T-helper 2 cell treated with Interferon-gamma antibody and Interleukin-4, amounts not matched to agents 5 μg/mL and 100 μg/mL, for 36 hours (primary cell): Measurements from ENCODE around the gene VMP1.
"Not testable (repeated sequence)": the region's sequence is repeated elsewhere in the genome, so short reads cannot be mapped to it uniquely, and the experiment has no call there.

Experiments used
- DNase-seq: peaks from one replicate; pipeline ENCODE4 v3.0.0; 2021; ENCODE audit warnings: low spot score
- H3K27ac Mint-ChIP-seq: one replicate; pipeline ENCODE4 v1.8.0; 2021; ENCODE audit warnings: mild to moderate bottlenecking, mixed read lengths
- H3K27me3 Mint-ChIP-seq: one replicate; pipeline ENCODE4 v1.8.0; 2021; ENCODE audit warnings: low read depth, mixed read lengths
- H3K36me3 Mint-ChIP-seq: one replicate; pipeline ENCODE4 v1.8.0; 2021; ENCODE audit warnings: low read depth, mixed read lengths
- H3K4me1 Mint-ChIP-seq: one replicate; pipeline ENCODE4 v1.8.0; 2021; ENCODE audit warnings: low read depth, mixed read lengths
- H3K4me3 Mint-ChIP-seq: one replicate; pipeline ENCODE4 v1.8.0; 2022; ENCODE audit warnings: mild to moderate bottlenecking, moderate library complexity, mixed read lengths
- H3K9me3 Mint-ChIP-seq: one replicate; pipeline ENCODE4 v1.8.0; 2021; ENCODE audit warnings: mixed read lengths

Gene VMP1

DNA sequence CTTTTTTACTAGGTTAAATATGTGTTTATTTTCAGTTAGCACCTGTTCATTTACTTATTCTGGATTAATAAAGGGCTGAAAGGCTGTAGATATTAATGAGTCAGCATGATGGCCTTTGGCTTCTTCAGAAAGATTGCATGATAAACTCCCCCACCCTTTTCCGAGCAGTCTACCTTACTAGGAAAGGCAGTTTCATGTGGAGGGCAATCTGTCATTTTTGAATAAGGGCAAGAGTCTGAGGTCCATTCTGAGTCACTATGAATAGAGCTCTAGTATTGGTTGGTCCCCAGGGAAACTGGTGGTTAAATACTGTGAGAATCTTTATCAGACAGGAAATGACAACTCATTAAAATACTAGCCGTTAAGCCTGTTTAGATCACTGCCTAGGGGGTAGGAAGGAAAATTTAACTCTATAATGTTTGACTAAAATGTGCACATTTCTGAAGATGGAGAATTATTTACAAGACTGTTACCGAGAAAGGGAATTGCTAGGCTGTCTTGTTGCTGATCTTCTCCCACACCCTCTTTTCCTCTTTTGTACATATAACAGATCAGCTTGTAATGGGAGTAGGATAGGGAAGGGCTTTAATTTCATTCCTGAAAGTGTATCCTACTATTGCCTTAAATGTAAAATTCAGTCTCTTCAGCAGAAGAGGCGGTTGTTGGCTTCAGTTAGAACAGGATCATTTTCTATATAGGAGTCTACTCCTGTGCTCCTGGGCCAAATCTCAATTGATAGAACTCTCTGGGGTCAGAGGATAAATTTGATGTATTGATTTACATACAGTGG is 122.0 kb downstream of the VMP1 start:
- Mint-ChIP-seq H3K4me3 (peak overlapping the region; percentile 86), H3K9me3 (no peaks in the 10 kb centered on the region), H3K36me3 (peaks cover 27% of the 10 kb centered on the region), H3K4me1 (peaks cover 67% of the 10 kb centered on the region), H3K27me3 (no peaks in the 10 kb centered on the region), H3K27ac (peak overlapping the region; percentile 96)
- DNase-seq, result peak; percentile 82

DNA sequence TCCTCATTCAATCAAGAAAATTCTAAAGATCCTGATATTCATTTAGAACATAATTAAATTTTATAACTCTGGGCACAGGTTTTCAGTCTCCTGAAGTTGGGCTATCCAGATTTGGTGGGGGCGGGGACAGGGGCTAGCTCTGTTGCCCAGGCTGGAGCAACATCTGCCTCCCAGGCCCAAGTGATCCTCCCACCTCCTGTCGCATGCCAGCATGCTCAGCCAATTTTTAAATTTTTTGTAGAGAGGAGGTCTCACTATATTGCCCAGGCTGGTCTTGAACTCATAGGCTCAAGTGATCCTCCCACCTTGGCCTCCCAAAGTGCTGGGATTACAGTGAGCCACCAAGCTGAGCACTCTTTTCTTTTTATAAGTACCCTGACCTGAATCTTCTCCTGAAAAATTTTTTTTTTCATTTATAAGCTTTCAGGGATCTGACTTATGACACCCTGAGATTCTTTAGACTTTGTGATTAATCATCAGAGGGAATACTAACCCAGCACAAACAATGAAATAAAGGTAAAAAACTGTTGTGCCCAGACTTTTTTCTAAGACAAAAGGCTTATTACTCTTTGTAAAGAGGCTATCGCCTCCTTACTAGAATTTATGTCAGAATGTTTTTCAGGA is 122.7 kb downstream of the VMP1 start:
- H3K4me1 Mint-ChIP-seq, result peaks cover 67% of the 10 kb centered on the region
- DNase-seq, result no peak

DNA sequence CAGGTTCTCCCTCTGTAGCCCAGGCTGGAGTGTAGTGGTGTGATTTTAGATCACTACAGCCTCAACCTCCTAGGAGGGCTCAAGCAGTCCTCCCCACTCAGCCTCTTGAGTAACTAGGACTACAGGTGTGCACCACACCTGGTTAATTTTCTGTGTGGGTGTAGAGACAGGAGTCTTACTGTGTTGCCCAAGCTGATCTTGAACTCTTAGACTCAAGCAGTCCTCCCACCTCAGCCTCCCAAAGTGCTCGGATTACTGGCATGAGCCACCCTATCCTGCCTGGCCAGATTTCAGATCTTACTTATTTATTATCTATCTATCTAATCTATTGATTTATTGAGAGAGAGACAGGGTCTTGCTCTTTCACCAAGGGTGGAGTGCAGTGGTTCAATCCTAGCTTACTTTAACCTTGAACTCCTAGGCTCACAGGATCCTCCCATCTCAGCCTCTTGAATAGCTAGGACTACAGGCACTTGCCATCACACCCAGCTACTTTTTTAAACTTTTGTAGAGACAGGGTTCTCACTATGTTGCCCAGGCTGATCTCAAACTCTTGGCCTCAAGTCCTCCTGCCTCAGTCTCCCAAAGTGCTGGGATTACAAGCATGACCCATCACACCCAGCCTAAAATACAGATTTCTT is 123.5 kb downstream of the VMP1 start:
- Mint-ChIP-seq H3K4me1 (peaks cover 60% of the 10 kb centered on the region), H3K9me3 (no peaks in the 10 kb centered on the region), H3K27ac (peak overlapping the region; percentile 96), H3K27me3 (no peaks in the 10 kb centered on the region), H3K4me3 (peak overlapping the region; percentile 75), H3K36me3 (peaks cover 22% of the 10 kb centered on the region)
- no peak for DNase-seq

More for the DNA sequence above, 122.7 kb downstream of the VMP1 start:
- peak overlapping the region; percentile 86 for H3K4me3 Mint-ChIP-seq
- H3K9me3 Mint-ChIP-seq, result no peaks in the 10 kb centered on the region
- peak overlapping the region; percentile 96 for H3K27ac Mint-ChIP-seq
- H3K27me3 Mint-ChIP-seq, result no peaks in the 10 kb centered on the region
- peaks cover 27% of the 10 kb centered on the region for H3K36me3 Mint-ChIP-seq

DNA sequence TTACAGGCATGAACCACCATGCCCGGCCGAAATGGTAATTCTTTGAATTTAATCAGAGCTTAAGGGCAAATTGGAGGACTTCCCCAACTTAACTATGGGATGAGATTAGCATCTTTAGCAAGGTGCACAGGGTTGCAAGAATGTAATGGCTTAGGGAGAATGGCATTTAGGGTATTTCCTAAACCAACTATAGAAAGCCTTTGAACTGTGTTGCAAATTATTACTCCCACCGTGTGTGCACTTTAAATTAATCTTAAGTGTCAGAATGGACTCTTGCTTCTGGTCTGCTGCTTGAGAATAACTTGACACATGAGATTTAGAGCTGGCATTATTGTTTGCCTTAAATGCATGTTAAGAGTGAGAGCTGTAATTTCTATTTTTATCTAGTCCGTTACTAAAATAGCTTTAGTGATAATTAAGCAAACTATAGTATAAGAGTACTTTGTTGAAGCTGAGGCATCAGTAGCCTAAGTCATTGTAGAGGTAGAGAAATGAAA is 125.5 kb downstream of the VMP1 start:
- no peaks in the 10 kb centered on the region for H3K9me3 Mint-ChIP-seq
- peaks cover 15% of the 10 kb centered on the region for H3K36me3 Mint-ChIP-seq
- no peak for DNase-seq
- H3K4me3 Mint-ChIP-seq, result peak overlapping the region; percentile 25
- no peaks in the 10 kb centered on the region for H3K27me3 Mint-ChIP-seq
- peaks cover 52% of the 10 kb centered on the region for H3K4me1 Mint-ChIP-seq
- H3K27ac Mint-ChIP-seq, result peak overlapping the region; percentile 76

DNA sequence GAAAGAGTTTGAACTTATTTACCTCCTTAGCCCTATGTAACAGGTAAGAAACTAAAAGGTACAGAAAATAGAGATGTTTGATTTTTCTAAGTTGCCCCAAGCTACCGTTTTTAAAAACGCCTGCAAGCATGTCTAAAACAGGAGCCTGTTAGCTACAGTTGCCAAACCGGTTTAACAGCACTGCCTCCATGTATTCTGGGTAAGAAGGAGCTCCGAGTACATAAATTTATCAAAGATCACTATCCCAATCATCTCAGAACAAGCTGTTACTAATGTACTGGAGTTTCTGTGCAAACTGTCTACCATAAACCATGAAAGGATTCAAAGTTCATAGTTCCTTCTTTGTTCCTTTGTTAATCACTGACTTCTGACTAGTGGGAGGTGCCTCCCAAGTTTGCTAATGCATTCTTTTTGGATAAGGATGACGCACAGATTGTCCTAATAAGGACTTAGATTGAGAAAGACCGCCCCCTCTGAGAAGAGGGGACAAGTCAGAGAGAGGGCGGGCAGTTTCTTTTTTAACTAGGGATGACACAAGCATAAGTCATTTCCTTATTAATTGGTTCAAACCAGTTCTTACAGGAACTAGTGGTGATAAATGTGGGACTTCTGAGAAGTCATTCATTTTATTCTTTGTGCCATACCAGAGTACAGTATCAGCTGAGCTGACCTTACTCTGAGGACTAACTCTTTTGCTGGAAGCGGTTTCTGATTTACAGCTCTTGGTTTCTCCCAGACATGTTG is 130.0 kb downstream of the VMP1 start:
- peaks cover 57% of the 10 kb centered on the region for H3K36me3 Mint-ChIP-seq
- peak overlapping the region; percentile 99 for H3K4me3 Mint-ChIP-seq

DNA sequence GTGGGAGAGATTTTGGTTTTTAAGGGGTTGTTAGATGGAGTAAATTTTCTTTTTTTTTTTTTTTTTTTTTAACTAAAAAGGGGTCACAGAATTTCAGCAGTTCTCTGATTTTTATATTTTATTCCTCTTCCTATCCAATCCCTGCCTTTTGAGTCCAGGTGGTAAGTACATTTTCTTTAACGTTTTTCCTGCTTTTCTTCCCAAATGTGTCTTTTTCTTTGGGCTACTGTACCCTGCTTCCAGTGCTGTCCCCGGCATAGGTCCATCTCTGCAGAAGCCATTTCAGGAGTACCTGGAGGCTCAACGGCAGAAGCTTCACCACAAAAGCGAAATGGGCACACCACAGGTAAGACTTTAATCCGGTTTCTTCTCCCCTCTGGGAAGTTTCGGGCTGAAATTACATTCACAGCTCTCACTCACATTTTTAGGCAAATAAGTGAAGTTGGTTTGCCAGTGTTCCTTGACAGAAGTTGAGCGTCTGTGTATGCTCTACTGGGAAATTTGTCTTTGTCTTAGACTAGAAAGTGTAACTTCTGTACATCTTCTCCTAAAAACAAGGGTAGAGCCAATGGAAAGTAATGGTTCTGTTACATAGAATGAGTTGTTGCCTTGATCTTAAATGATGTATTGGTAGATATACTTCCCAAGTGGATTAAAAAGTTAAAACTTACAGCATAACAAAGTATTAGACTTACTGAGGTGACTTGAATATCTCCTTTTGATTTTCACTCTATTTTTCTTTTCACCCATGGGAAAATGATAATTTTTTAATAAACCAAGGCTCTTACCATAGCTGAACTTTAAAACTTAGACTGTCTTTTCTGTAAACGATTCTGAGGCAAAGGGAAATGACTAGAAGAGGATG is 130.8 kb downstream of the VMP1 start:
- Mint-ChIP-seq H3K9me3 (no peaks in the 10 kb centered on the region), H3K36me3 (peaks cover 60% of the 10 kb centered on the region), H3K4me1 (peaks cover 30% of the 10 kb centered on the region), H3K27me3 (peaks cover 7% of the 10 kb centered on the region), H3K4me3 (peak overlapping the region; percentile 99), H3K27ac (peak overlapping the region; percentile 99)
- peak; percentile 44 for DNase-seq

More for the DNA sequence above, 130.0 kb downstream of the VMP1 start:
- H3K27me3 Mint-ChIP-seq, result peaks cover 7% of the 10 kb centered on the region
- H3K4me1 Mint-ChIP-seq, result peaks cover 29% of the 10 kb centered on the region
- H3K9me3 Mint-ChIP-seq, result no peaks in the 10 kb centered on the region
- peak; percentile 83 for DNase-seq
- H3K27ac Mint-ChIP-seq, result peak overlapping the region; percentile 99

DNA sequence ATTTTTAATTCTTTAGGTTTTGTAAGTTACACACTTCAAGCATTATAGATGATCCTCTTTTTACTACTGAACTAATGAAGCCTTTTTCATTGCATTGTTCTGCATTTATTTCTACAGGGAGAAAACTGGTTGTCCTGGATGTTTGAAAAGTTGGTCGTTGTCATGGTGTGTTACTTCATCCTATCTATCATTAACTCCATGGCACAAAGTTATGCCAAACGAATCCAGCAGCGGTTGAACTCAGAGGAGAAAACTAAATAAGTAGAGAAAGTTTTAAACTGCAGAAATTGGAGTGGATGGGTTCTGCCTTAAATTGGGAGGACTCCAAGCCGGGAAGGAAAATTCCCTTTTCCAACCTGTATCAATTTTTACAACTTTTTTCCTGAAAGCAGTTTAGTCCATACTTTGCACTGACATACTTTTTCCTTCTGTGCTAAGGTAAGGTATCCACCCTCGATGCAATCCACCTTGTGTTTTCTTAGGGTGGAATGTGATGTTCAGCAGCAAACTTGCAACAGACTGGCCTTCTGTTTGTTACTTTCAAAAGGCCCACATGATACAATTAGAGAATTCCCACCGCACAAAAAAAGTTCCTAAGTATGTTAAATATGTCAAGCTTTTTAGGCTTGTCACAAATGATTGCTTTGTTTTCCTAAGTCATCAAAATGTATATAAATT is 132.3 kb downstream of the VMP1 start:
- Mint-ChIP-seq H3K4me3 (peak overlapping the region; percentile 99), H3K27me3 (peaks cover 7% of the 10 kb centered on the region), H3K4me1 (peaks cover 27% of the 10 kb centered on the region), H3K36me3 (peaks cover 58% of the 10 kb centered on the region), H3K9me3 (no peaks in the 10 kb centered on the region), H3K27ac (peak overlapping the region; percentile 99)
- no peak for DNase-seq

DNA sequence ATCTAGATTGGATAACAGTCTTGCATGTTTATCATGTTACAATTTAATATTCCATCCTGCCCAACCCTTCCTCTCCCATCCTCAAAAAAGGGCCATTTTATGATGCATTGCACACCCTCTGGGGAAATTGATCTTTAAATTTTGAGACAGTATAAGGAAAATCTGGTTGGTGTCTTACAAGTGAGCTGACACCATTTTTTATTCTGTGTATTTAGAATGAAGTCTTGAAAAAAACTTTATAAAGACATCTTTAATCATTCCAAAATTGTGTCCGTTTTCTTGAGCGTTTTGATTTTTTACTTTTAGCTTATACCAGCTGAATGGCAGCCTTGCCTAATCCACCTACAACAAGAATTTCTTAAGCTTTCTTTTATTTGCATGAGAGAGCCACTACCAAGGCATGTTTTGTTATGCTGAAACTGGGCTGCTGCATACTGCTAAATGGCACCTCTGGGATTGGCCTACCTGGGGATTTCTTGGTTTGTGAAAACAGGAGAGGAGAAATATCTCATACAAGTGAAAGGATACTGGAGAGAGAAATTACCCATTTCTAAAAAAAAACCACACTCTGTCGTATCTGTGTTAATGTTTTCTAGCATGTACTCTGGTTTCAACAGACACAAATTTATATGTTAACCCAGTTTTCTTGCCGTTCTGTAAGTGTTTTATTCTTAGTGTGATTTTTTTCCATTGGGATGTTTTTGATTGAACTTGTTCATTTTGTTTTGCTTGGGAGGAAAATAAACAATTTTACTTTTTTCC is 133.1 kb downstream of the VMP1 start:
- Mint-ChIP-seq H3K27ac (peak overlapping the region; percentile 99), H3K27me3 (peaks cover 7% of the 10 kb centered on the region), H3K36me3 (peaks cover 58% of the 10 kb centered on the region), H3K4me3 (peak overlapping the region; percentile 99), H3K4me1 (peaks cover 35% of the 10 kb centered on the region), H3K9me3 (no peaks in the 10 kb centered on the region)
- DNase-seq, result no peak

DNA sequence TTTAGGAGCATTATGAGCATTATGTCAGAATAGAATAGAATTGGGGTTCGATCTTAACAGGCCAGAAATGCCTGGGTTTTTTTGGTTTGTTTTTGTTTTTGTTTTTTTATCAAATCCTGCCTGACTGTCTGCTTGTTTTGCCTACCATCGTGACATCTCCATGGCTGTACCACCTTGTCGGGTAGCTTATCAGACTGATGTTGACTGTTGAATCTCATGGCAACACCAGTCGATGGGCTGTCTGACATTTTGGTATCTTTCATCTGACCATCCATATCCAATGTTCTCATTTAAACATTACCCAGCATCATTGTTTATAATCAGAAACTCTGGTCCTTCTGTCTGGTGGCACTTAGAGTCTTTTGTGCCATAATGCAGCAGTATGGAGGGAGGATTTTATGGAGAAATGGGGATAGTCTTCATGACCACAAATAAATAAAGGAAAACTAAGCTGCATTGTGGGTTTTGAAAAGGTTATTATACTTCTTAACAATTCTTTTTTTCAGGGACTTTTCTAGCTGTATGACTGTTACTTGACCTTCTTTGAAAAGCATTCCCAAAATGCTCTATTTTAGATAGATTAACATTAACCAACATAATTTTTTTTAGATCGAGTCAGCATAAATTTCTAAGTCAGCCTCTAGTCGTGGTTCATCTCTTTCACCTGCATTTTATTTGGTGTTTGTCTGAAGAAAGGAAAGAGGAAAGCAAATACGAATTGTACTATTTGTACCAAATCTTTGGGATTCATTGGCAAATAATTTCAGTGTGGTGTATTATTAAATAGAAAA is 133.8 kb downstream of the VMP1 start:
- H3K36me3 Mint-ChIP-seq, result peaks cover 57% of the 10 kb centered on the region
- H3K9me3 Mint-ChIP-seq, H3K27me3 Mint-ChIP-seq, DNase-seq: not testable (repeated sequence)
- peak overlapping the region; percentile 99 for H3K4me3 Mint-ChIP-seq
- H3K4me1 Mint-ChIP-seq, result peaks cover 41% of the 10 kb centered on the region
- H3K27ac Mint-ChIP-seq, result peak overlapping the region; percentile 99

DNA sequence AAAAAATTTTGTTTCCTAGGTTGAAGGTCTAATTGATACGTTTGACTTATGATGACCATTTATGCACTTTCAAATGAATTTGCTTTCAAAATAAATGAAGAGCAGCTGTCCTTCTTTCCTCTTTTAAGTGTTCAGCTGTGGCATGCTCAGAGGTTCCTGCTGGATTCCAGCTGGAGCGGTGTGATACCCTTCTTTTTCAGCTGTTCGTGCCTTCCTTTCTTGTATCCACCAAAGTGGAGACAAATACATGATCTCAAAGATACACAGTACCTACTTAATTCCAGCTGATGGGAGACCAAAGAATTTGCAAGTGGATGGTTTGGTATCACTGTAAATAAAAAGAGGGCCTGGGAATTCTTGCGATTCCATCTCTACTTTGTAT is 134.4 kb downstream of the VMP1 start:
- not testable (repeated sequence) for H3K9me3 Mint-ChIP-seq, H3K27me3 Mint-ChIP-seq, DNase-seq
- peaks cover 41% of the 10 kb centered on the region for H3K4me1 Mint-ChIP-seq
- peak overlapping the region; percentile 99 for H3K27ac Mint-ChIP-seq
- peaks cover 57% of the 10 kb centered on the region for H3K36me3 Mint-ChIP-seq
- peak overlapping the region; percentile 99 for H3K4me3 Mint-ChIP-seq

DNA sequence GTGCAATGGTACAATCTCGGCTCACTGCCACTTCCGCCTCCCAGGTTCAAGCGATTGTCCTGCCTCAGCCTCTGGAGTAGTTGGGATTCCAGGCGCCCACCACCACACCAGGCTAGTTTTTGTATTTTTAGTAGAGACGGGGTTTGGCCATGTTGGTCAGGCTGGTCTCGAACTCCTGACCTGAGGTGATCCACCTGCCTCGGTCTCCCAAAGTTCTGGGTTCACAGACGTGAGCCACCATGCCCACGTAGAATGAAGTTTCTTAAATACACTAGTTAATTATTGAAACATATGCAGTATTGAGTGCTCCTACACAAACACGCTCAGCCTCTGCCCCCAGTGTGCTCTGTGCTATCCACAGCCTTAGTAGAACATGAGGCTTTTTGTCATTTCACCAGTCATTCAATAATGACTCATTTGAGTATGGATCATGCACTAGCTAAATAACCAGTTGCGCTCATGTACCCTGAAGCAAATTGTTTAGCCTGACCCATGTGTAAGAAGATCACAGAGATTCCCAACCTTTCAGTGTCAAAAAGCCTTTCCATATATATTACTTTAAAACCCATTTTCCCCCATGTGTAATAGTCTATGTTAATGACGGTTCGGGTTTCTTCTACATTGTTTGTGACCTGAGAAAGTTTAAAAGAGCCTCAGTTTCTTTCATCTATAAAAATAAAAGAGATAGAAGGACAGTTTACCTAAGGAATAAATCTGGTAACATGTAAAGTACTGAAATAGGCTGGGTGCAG is 135.6 kb downstream of the VMP1 start:
- Mint-ChIP-seq H3K4me1 (peaks cover 44% of the 10 kb centered on the region), H3K27ac (peak overlapping the region; percentile 99), H3K4me3 (peak overlapping the region; percentile 99), H3K36me3 (peaks cover 53% of the 10 kb centered on the region), H3K27me3 (peaks cover 7% of the 10 kb centered on the region), H3K9me3 (no peaks in the 10 kb centered on the region)
- peak; percentile 72 for DNase-seq
